GM15510 (cell line): ENCODE results near the gene TMEM42.

ENCODE experiments used
- POLR2A ChIP-seq: IDR thresholded peaks from 3 replicates; pipeline ENCODE4 v1.6.1; 2011; ENCODE audit warnings: borderline replicate concordance; ENCODE audit not compliant: insufficient read length; ENCODE audit errors: extremely low read depth

The TMEM42 gene

DNA sequence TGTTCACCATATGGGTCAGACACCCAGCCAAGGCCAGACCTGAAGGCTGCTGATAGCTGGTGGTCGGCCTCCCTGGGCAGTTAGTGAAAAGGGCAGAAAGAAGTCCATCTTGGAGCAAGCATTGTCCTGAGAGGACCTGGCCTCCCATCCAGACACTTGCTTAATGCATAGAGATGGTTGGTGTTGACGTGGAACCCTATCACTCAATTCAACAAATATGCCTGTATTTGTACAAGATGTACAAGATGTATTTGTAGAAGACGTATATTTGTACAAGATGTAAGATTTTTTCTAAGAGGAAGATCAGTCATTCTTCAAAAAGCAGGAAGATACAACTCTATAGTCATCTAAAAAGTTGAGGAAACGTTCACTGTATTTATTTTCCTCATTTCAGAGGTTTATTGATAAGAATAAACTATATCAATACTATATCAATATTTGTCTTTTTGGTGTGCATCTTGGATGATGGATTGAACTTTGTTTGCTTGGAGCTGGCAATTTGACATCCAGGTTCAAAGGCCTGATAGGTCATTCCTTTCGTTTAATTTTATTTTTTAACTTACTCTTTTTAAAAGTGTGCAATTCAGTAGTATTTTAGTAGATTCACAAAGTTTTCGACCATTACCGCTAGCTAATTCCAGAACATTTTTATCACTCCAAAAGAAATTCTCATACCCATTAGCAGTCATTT lies 5.9 kb downstream of the TMEM42 start:
- no peak for TF ChIP-seq POLR2A

DNA sequence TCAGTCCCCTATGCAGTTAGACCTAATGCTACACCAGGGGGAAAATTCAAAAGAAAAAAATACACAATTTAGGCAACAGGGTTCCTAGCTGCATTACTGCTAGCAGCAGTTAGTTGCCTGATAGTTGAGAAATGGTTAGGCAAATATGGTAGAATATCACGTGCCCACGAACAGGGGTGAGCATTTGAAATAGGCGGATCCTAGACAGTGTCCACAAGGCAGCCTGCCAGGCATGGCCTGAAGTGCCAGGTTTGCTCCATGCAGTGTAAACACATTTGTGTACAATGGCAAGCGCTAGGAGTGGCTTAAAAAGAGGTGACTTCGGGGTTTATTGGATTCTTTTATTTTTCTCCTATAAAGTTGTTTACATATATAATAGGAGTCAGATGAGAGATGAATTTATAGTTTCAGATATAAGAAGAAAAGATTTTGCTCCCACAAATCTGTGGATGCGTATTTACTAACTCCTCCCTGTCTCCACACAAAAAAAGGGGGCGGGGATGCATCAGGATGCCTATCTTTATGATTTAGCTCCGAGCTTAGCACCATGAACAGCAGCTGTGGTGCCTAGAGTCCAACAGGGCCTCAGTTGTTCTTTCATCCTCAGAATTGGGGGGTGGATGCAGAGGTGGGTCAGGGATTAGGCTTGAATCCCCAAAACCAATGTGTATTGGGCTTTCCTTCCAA lies 8.8 kb downstream of the TMEM42 start:
- TF ChIP-seq POLR2A, result no peak

DNA sequence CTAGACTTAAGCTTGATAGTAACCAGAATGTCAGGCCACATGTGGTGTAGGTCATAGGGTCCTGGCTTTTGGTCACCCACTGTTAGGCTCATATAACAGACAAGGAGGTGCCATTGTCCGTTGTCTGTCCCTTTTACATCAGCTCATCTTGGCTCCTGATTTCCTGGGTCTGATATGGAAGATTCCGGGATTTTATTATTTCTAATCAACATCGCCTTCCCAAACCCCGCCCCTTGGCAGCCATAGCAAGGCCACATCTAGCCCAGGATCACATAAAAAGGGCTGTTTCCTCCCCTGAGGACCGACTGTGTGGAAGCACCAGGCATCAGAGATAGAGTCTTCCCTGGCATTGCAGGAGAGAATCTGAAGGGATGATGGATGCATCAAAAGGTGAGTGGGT lies 12.6 kb downstream of the TMEM42 start, which contains the start of gene TGM4:
TSS of gene TGM4 (plus strand) at position 301 of the 400 bp plus-strand sequence. CDS start at position 372, 71 bp downstream.
- no peak for TF ChIP-seq POLR2A

GRCh38 chr3:44875596-44875995 lies 13.9 kb downstream of the TMEM42 start:
- no peak for TF ChIP-seq POLR2A

DNA sequence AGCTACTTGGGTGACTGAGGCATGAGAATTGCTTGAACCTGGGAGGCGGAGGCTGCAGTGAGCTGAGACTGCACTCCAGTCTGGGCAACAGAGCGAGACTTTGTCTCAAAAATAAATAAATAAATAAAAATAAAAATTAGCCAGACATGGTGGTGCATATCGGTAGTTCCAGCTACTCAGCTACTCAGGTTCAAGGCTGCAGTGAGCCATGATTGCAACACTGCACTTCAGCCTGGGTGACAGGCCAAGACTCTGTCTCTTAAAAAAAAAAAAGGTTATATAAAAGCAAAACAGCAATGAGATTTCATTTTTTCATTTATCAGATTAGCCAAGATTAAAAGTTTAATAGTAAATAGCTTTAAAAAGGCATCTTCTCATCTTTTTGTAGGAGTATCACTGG lies 15.6 kb downstream of the TMEM42 start:
- no peak for TF ChIP-seq POLR2A

DNA sequence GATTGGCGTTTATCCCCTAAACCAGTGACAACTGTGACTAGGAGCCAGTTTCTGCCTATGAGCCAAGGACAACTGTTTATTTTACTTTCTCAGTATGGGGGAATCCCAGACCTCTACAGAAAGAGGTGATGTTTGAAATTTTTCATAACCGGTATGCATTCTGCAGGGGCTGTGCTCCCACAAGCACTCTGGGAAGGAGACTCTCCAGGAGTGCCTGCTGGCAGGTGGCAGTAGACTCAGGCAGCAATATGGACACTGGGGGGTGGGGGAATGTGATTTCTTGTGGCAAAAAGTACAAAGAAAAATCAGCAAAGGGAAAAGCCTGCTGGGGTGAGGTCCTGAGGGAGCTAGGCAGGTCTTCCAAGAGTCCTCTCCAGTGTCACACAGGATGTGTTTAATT lies 18.6 kb downstream of the TMEM42 start:
- TF ChIP-seq POLR2A, result no peak

DNA sequence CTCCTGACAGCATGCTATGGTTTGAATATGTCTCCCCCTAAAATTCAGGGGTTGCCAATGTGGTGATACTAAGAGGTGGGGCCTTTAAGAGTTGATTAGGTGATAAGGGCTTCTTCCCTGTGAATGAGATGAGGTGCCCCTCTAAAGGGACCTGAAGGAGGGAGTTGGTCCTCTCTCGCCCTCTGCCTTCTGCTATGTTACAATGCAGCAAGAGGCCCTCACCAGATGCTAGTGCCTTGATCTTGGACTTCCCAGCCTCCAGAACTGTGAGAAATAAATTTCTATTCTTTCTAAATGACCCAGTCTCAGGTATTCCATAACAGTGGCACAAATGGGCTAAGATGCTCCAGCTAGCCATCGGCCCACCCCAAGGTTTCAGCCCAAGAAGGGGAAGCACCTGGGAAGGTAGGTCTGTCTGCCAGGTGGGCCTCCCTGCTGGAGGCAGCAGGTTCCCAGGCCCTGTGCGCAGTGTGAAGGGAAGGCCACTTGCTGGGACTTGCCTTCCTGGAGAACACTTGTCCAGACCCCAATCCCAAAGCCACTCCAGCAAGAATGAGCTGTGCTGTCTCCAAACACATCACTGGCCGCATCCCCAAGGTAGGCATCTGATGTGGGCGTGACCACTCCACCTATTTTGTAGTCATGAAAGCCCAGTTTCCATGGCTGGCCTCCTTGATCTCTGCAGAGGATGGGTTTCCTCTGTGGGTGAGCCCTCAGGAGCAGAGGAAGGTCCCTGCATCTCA lies 21.7 kb downstream of the TMEM42 start:
- no peak for TF ChIP-seq POLR2A

- TF ChIP-seq POLR2A, result no peak
Measured at GRCh38 chr3:44883999-44884431, 22.3 kb downstream of the TMEM42 start.

DNA sequence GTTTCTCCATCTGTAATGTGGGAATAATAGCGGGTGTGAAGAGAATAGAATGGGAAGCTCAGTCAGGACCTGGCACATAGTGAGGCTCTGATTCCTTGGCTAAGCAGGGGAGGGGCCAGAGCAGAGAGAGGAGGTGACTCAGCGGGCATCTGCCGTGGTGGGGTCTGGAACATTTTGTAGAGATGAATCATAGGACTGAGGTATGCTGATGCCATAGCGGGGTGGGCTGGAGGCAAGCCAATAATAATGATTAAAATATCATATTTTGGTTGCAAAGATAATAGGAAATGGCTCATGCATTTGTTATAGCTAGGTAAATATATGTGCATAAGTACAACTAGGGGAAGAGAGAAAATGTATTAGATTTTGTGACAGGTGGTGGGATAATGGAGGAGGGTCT lies 23.9 kb downstream of the TMEM42 start:
- TF ChIP-seq POLR2A, result no peak

DNA sequence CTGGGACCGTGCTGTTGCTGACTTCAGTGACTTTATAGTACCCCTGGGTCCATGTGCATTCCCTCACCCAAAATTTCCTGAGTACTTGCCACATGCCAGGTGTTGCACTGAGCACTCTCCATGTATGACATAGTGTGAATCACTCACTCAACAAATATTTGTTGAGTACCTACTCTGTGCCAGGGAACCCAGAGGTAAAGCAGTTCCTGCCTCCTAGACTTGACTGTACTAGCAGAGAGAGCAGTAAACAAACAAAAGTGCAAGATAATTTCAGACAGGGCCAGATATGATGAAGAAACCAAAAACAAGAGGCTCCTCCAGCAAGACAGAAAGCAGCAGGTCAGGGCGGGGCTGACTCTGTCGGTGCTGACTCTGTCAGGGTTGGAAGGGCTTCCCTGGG lies 24.8 kb downstream of the TMEM42 start:
- no peak for TF ChIP-seq POLR2A

- TF ChIP-seq POLR2A, result no peak
Measured at GRCh38 chr3:44887101-44887500, 25.4 kb downstream of the TMEM42 start.

DNA sequence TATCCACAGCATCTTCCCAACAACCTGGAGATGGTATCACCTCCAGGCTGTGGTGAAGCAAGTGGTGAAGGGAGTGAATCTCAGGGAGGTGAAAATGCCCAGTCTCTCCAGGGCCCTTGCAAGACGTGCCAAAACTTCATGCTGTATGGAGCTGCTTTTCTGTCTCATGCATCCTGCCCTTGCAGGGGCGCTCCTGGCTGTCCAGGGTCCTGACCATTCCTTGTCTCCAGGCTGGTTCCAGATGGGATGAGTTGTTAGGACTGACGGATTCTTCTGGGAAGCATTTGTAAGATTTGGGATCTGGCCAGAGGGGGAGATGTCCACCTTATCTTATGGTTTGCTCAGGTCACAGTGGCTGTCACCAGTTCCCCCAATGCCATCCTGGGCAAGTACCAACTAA lies 28.5 kb downstream of the TMEM42 start:
- no peak for TF ChIP-seq POLR2A

- no peak for TF ChIP-seq POLR2A
Measured at GRCh38 chr3:44890852-44891251, 29.1 kb downstream of the TMEM42 start.

GRCh38 chr3:44892689-44893088 lies 31.0 kb downstream of the TMEM42 start:
- TF ChIP-seq POLR2A, result no peak

- no peak for TF ChIP-seq POLR2A
Measured at GRCh38 chr3:44893097-44893496, 31.4 kb downstream of the TMEM42 start.
